ENCODE data around the gene KAZN. TPM values are rescaled to one million over a fixed set of nuclear protein-coding genes. Genes with fewer than 3 reads are reported as not detected.

The KAZN gene
- total RNA-seq, 8 experiments from 2014 or later, result 16.9 to 31.4 (median 21.4) TPM

DNA sequence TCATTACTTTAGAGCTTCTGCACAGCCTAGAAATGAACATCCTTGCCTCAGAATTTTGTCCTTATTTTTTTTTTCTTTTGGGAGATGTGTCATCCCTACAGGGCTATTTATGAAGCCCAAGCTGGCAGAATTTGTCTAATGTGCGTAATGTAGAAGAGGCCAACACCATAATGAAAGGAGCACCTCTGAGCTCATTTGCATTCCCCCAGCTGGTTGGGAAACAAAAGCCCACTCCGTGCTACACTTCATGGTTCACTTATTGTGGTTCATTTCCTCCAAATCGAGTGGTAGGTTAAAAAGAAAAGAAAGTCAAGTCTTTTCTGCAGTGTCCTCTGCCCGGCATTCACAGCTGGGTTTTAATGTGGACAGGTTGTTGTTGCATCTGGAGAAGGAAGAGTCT lies 73.5 kb downstream of the KAZN start:
- H3K4me3 ChIP-seq, result no peak overlapping the region
- in situ Hi-C loops (cut with MboI; ENCODE audit: low pct_unique_long_range_greater_than_20kb in 2 of 9, low sequenced_read_pairs in 9 of 9, unreplicated experiment in 9 of 9), result no loop called here
- no peak overlapping the region for H3K27ac ChIP-seq
- 11 to 100% (median 30%) methylated on average over 1 to 4 of the region's 4 CpGs; no CpG with 5 or more reads in 1 of the 10 experiments for WGBS, 10 experiments
- peaks cover 22 to 34% of the 10 kb centered on the region in 2 donors for H3K4me1 ChIP-seq (replicated peaks in 1 of 2)
- peak in 5 of 8 experiments; percentile 74 to 89 (median 78) for ATAC-seq (replicated peaks in 6 of 8)

GRCh38 chr1:14674030-14674429 lies 75.5 kb downstream of the KAZN start:
- Histone ChIP-seq H3K4me1 (replicated peaks in 1 of 2) (peaks cover 12 to 16% of the 10 kb centered on the region in 2 donors), H3K4me3 (no peak overlapping the region), H3K27ac (no peak overlapping the region)
- no peak for ATAC-seq (replicated peaks in 6 of 8)
- in situ Hi-C loops (cut with MboI; ENCODE audit: low pct_unique_long_range_greater_than_20kb in 2 of 9, low sequenced_read_pairs in 9 of 9, unreplicated experiment in 9 of 9), result no loop called here
- 80 to 100% (median 94%) methylated on average over 1 of the region's 1 CpG; no CpG with 5 or more reads in 6 of the 10 experiments for WGBS, 10 experiments

GRCh38 chr1:14676400-14676799 lies 77.9 kb downstream of the KAZN start:
- no peak overlapping the region for H3K27ac ChIP-seq
- H3K4me3 ChIP-seq, result no peak overlapping the region
- no peak for ATAC-seq (replicated peaks in 6 of 8)
- WGBS, 10 experiments, result 27 to 100% (median 72%) methylated on average over 2 to 4 of the region's 4 CpGs
- peaks cover 9 to 11% of the 10 kb centered on the region in 2 donors for H3K4me1 ChIP-seq (replicated peaks in 1 of 2)
- in situ Hi-C loops (cut with MboI; ENCODE audit: low pct_unique_long_range_greater_than_20kb in 2 of 9, low sequenced_read_pairs in 9 of 9, unreplicated experiment in 9 of 9), result no loop called here

- H3K27ac ChIP-seq, result no peak overlapping the region
- WGBS, 10 experiments, result 33 to 89% (median 72%) methylated on average over 1 to 3 of the region's 3 CpGs; no CpG with 5 or more reads in 5 of the 10 experiments
- H3K4me1 ChIP-seq (replicated peaks in 1 of 2), result peaks cover under 1 to 1% of the 10 kb centered on the region in 2 donors
- in situ Hi-C loops (cut with MboI; ENCODE audit: low pct_unique_long_range_greater_than_20kb in 2 of 9, low sequenced_read_pairs in 9 of 9, unreplicated experiment in 9 of 9), result no loop called here
- ATAC-seq (replicated peaks in 6 of 8), result peak in 1 of 8 experiments; percentile 59
- no peak overlapping the region for H3K4me3 ChIP-seq
These were observed 78.9 kb downstream of the KAZN start for GRCh38 chr1:14677292-14677971.

GRCh38 chr1:14678011-14678638 lies 79.6 kb downstream of the KAZN start:
- 69 to 92% (median 82%) methylated on average over 1 to 13 of the region's 13 CpGs; no CpG with 5 or more reads in 4 of the 10 experiments for WGBS, 10 experiments

DNA sequence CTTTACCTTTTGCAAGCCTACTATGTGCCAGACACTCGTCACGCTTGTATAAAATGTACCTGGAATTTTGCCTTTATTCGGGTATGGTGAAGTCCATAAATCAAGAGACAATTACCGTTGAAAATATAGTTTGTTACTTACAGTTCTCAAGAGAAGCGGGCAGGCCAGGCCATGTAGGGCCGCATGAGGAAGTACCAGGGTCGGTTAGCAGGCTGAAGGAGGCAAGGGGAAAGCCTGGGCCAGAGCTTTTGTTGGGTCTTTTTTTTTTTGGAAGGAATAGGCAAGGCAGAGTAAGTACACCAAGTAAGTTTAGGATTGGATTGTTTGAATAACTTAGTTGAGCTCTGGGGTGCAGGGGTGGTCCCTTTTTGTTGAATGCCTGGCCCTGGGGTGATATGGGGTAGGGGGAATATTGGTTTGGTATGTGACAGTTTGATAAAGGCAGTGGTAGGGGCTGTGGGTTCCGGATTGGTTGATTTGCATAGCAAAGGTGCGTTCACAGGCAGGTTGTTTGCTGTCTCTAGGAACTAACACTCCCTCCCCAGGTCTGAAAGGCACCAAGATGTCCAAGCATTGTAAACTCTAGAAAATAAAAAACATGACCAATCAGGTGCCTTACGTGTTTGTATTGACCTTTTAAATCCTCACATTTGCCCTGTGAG lies 80.7 kb downstream of the KAZN start:
- Histone ChIP-seq H3K4me3 (no peak overlapping the region), H3K27ac (no peak overlapping the region), H3K4me1 (replicated peaks in 1 of 2) (peaks cover 8 to 11% of the 10 kb centered on the region in 2 donors)
- in situ Hi-C loops (cut with MboI; ENCODE audit: low pct_unique_long_range_greater_than_20kb in 2 of 9, low sequenced_read_pairs in 9 of 9, unreplicated experiment in 9 of 9), result no loop called here
- 73 to 100% (median 86%) methylated on average over 3 to 10 of the region's 10 CpGs; no CpG with 5 or more reads in 2 of the 10 experiments for WGBS, 10 experiments
- ATAC-seq (replicated peaks in 6 of 8), result no peak

More at GRCh38 chr1:14678011-14678638, 79.6 kb downstream of the KAZN start:
- ATAC-seq (replicated peaks in 6 of 8), result peak in 1 of 8 experiments; percentile 32
- Histone ChIP-seq H3K4me3 (no peak overlapping the region), H3K27ac (no peak overlapping the region), H3K4me1 (replicated peaks in 1 of 2) (peaks cover 1 to 6% of the 10 kb centered on the region in 2 donors)
- in situ Hi-C loops (cut with MboI; ENCODE audit: low pct_unique_long_range_greater_than_20kb in 2 of 9, low sequenced_read_pairs in 9 of 9, unreplicated experiment in 9 of 9), result no loop called here

DNA sequence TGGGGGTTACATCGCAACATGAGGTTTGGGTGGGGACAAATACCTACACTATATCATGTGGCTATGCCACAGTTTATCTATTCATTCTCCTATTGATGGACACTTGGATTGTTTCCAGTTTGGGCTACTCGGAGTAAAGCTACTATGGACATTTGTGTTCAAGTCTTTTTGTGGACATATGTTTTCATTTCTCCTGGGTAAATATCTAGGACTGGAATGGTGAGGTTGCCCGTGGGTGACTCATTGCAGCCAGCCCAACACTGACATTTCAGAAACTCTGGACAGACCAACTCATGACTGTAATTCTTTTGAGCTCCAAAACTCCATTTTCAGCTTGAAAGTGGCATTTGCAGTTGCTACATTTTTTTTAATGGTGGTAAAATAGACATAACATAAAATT lies 82.7 kb downstream of the KAZN start:
- Histone ChIP-seq H3K4me1 (replicated peaks in 1 of 2) (peaks cover 8 to 11% of the 10 kb centered on the region in 2 donors), H3K4me3 (no peak overlapping the region), H3K27ac (no peak overlapping the region)
- in situ Hi-C loops (cut with MboI; ENCODE audit: low pct_unique_long_range_greater_than_20kb in 2 of 9, low sequenced_read_pairs in 9 of 9, unreplicated experiment in 9 of 9), result no loop called here
- peak in 1 of 8 experiments; percentile 42 for ATAC-seq (replicated peaks in 6 of 8)
- 47 to 100% (median 80%) methylated on average over 1 to 3 of the region's 3 CpGs; no CpG with 5 or more reads in 1 of the 10 experiments for WGBS, 10 experiments

GRCh38 chr1:14682941-14683621 lies 84.6 kb downstream of the KAZN start:
- peaks cover 11 to 18% of the 10 kb centered on the region in 2 donors for H3K4me1 ChIP-seq (replicated peaks in 1 of 2)
- peak in 5 of 8 experiments; percentile 76 to 90 (median 85) for ATAC-seq (replicated peaks in 6 of 8)
- H3K27ac ChIP-seq, result peak overlapping the region in 1 of 2 donors; percentile 5
- WGBS, 10 experiments, result 5 to 75% (median 59%) methylated on average over 2 to 15 of the region's 15 CpGs; no CpG with 5 or more reads in 1 of the 10 experiments
- no peak overlapping the region for H3K4me3 ChIP-seq
- in situ Hi-C loops (cut with MboI; ENCODE audit: low pct_unique_long_range_greater_than_20kb in 2 of 9, low sequenced_read_pairs in 9 of 9, unreplicated experiment in 9 of 9), result no loop called here

DNA sequence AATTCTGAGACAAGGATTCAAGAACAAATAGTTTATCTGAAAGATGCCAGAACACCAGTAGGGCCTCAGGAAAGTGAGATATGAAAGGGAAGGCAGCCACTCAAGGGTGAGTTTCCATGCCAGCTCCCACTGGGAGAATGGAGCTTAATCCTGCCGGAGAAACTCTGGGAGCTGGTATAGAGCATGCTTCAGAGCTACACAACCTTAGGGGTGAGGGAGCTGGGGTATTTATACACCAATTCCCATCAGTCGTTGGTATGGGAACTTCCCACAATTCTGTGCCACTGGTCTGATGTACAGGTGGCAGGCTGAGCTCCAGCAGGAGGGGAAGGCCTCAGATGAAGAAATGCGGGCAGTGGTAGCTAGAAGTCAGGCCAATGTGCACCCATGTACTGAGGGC lies 86.6 kb downstream of the KAZN start:
- ATAC-seq (replicated peaks in 6 of 8), result no peak
- H3K4me1 ChIP-seq (replicated peaks in 1 of 2), result peaks cover 11 to 35% of the 10 kb centered on the region in 2 donors
- 0 to 100% (median 100%) methylated on average over 1 to 3 of the region's 3 CpGs; no CpG with 5 or more reads in 4 of the 10 experiments for WGBS, 10 experiments
- no peak overlapping the region for H3K4me3 ChIP-seq
- in situ Hi-C loops (cut with MboI; ENCODE audit: low pct_unique_long_range_greater_than_20kb in 2 of 9, low sequenced_read_pairs in 9 of 9, unreplicated experiment in 9 of 9), result no loop called here
- H3K27ac ChIP-seq, result no peak overlapping the region

DNA sequence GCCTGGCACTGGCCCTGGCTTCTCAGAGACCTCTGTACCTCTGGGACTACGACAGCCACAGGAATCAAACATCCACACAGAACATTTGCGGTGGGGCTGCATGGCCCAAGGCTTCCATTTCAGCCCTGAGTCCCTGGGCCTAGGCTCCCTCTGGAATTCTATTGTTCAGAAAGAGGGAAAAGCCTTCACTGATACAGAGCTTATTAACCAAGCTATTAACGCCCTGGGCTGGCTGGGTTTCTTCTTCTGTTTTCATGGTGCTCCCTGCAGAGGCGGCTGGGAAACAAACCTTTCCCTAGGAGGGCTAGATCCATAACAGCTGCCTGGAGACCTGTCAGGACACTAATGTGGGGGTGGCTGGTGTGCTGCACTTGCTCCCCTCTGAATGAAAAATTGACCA lies 88.2 kb downstream of the KAZN start:
- ATAC-seq (replicated peaks in 6 of 8), result no peak
- 58 to 100% (median 73%) methylated on average over 1 to 4 of the region's 4 CpGs; no CpG with 5 or more reads in 2 of the 10 experiments for WGBS, 10 experiments
- no peak overlapping the region for H3K4me3 ChIP-seq
- peaks cover 17 to 47% of the 10 kb centered on the region in 2 donors for H3K4me1 ChIP-seq (replicated peaks in 1 of 2)
- in situ Hi-C loops (cut with MboI; ENCODE audit: low pct_unique_long_range_greater_than_20kb in 2 of 9, low sequenced_read_pairs in 9 of 9, unreplicated experiment in 9 of 9), result no loop called here
- H3K27ac ChIP-seq, result no peak overlapping the region

- Histone ChIP-seq H3K27ac (no peak overlapping the region), H3K4me3 (no peak overlapping the region), H3K4me1 (replicated peaks in 1 of 2) (peaks cover 17 to 47% of the 10 kb centered on the region in 2 donors)
- in situ Hi-C loops (cut with MboI; ENCODE audit: low pct_unique_long_range_greater_than_20kb in 2 of 9, low sequenced_read_pairs in 9 of 9, unreplicated experiment in 9 of 9), result no loop called here
- no peak for ATAC-seq (replicated peaks in 6 of 8)
- WGBS, 10 experiments, result 55 to 97% (median 78%) methylated on average over 1 to 4 of the region's 4 CpGs; no CpG with 5 or more reads in 3 of the 10 experiments
These were observed 88.7 kb downstream of the KAZN start for GRCh38 chr1:14687147-14687546.

DNA sequence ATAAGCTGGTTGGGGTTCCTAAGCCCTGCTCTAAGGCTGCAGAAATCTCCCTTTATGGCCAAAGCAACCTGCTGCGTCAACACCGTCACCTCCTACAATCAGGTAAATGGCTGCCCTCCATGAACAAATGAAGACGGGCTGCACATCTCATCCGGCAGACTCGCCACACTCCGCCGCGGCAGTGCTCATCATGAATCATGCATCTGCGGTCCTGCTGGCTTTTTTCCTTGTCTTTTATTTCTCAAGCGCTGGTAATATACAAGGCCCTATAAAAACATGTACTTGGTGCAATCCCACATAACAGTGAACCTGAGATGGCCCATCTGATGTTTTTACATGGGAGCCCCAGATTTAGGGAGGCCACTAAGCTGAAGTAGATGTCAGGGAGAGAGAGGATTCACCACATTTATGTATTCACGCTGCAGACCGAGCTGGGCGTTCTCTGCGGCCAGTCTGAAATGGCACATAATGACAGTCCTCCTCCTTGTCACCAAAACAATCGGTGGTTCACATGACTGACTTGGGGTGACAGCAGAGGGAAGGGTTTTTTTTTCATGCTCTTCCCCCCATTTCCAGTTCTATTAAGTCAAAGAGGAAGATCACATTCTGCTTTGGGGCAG lies 91.6 kb downstream of the KAZN start:
- in situ Hi-C loops (cut with MboI; ENCODE audit: low pct_unique_long_range_greater_than_20kb in 2 of 9, low sequenced_read_pairs in 9 of 9, unreplicated experiment in 9 of 9), result no loop called here
- no peak overlapping the region for H3K4me3 ChIP-seq
- peaks cover 18 to 50% of the 10 kb centered on the region in 2 donors for H3K4me1 ChIP-seq (replicated peaks in 1 of 2)
- peak overlapping the region in 1 of 2 donors; percentile 70 for H3K27ac ChIP-seq
- peak in 5 of 8 experiments; percentile 40 to 77 (median 58) for ATAC-seq (replicated peaks in 6 of 8)
- WGBS, 10 experiments, result 50 to 100% (median 78%) methylated on average over 1 to 14 of the region's 15 CpGs; no CpG with 5 or more reads in 2 of the 10 experiments
